ENCODE results near the gene SMARCA5. TPM values are rescaled to one million over a fixed set of nuclear protein-coding genes. Genes with fewer than 3 reads are reported as not detected.

The SMARCA5 gene
- total and polyA plus RNA-seq, 8 donors, result 5.7 to 26.5 (median 16.5) TPM

DNA sequence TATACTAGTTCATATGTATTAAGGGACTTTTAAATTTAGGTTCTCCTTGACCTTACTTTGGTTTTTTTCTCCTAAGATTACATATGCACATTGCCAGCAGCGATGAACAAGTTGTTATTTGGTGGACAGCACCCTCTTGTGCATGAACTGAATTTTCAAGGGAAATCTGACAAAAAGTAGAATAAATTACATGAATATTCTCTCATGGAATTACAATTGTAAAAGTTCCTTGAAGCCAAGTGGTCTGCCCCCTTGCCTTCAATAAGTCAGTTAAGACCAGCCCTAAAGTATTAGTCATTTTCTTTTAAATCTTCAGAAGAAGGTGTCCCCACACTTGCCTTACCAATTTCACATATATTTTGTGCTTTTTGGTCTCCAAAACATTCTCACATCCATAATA lies 30.7 kb upstream of the SMARCA5 start:
- DNase-seq (peak in 1 of 6 donors; percentile 18), FAIRE-seq (peak; percentile 91), ATAC-seq (peak in 3 of 4 donors; percentile 73 to 84 (median 74))
- Histone ChIP-seq H3K9me3 (no peaks in the 10 kb centered on the region), H3K27ac (no peak overlapping the region), H3K27me3 (no peaks in the 10 kb centered on the region), H3K36me3 (no peaks in the 10 kb centered on the region), H3K4me3 (no peak overlapping the region), H3K4me1 (no peaks in the 10 kb centered on the region)
- WGBS, 2 donors, result 0% methylated on average over 1 of the region's 1 CpG
- TF ChIP-seq, protein P1, sequence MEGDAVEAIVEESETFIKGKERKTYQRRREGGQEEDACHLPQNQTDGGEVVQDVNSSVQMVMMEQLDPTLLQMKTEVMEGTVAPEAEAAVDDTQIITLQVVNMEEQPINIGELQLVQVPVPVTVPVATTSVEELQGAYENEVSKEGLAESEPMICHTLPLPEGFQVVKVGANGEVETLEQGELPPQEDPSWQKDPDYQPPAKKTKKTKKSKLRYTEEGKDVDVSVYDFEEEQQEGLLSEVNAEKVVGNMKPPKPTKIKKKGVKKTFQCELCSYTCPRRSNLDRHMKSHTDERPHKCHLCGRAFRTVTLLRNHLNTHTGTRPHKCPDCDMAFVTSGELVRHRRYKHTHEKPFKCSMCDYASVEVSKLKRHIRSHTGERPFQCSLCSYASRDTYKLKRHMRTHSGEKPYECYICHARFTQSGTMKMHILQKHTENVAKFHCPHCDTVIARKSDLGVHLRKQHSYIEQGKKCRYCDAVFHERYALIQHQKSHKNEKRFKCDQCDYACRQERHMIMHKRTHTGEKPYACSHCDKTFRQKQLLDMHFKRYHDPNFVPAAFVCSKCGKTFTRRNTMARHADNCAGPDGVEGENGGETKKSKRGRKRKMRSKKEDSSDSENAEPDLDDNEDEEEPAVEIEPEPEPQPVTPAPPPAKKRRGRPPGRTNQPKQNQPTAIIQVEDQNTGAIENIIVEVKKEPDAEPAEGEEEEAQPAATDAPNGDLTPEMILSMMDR (IDR thresholded peaks at IDR 0.05), result peak in 3 of 4 donors; percentile 8 to 32 (median 28)
- intact Hi-C loops (cut with DNase I), result loop anchor here in 1 of 3 donors (10.0 kb wide), 1 partner anchor 278 kb away; no protein-coding TSS in a partner anchor

DNA sequence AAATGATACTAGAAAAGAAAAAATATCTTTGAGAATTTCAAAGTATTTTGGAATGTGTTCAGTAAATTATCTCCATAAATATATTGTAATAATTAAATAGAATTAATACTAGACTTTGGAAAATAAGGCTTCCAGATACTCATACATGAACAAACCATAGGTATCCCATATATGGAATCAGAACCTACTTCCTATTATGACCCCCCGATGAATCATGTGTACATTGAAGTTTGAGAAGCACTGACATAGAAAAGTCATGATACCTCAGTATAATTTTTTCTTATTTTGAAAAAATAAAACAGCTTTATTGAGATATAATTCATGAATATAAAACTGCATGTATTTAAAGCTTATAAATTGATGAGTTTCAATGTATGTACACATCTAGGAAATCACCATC lies 27.2 kb upstream of the SMARCA5 start:
- H3K36me3 ChIP-seq, result no peaks in the 10 kb centered on the region
- WGBS, 2 donors, result 73 to 82% methylated on average over 1 of the region's 1 CpG
- FAIRE-seq (peak; percentile 26), ATAC-seq (no peak), DNase-seq (no peak)
- intact Hi-C loops (cut with DNase I), result loop anchor here in 1 of 3 donors (10.0 kb wide), 1 partner anchor 282 kb away; no protein-coding TSS in a partner anchor
- H3K27me3 ChIP-seq, result no peaks in the 10 kb centered on the region
- H3K27ac ChIP-seq, result no peak overlapping the region
- no peaks in the 10 kb centered on the region for H3K9me3 ChIP-seq
- TF ChIP-seq, protein P1 (IDR thresholded peaks at IDR 0.05), result no peak
- H3K4me3 ChIP-seq, result no peak overlapping the region
- no peaks in the 10 kb centered on the region for H3K4me1 ChIP-seq

DNA sequence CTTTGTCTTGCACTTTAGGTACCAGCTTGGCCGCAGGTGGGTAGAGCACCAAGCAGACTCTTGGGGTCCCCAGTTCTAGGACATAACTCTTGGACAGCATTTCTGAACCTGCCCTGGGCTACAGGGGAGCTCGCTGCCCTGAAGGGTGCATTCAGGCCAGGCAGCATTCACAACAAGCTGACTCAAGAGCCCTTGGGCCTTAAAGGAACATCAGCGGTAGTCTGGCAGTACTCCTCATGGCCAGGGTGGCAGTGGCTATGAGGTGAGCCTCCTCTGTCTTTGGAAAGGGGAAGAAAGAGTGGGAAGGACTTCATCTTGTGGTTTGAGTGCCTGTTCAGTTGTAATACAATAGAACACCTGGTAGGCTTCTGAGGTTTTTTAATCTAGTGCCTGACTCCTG lies 24.8 kb upstream of the SMARCA5 start:
- FAIRE-seq (no peak), ATAC-seq (no peak)
- intact Hi-C loops (cut with DNase I), result loop anchor here in 1 of 3 donors (10.0 kb wide), 1 partner anchor 284 kb away; no protein-coding TSS in a partner anchor

DNA sequence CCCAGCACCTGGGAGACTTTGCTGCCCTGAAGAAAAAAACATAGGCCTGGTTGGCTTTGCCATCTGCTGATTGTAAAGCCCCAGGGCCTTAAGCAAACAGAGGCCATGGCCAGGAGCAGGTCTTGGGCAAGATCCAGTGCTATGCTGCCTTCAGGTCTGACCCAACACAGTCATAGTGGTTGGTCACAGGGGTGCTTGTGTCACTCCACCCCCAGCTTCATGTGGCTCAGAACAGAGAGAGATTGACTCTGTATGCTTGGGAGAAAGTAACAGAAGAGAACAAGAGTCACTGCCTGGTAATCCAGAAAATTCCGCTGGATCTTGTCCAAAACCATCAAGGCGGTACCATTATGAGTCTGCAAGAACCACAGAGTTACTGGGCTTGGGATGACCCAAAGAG lies 24.4 kb upstream of the SMARCA5 start:
- H3K36me3 ChIP-seq, result no peaks in the 10 kb centered on the region
- intact Hi-C loops (cut with DNase I), result loop anchor here in 1 of 3 donors (10.0 kb wide), 1 partner anchor 284 kb away; no protein-coding TSS in a partner anchor
- ATAC-seq, result no peak
- FAIRE-seq, result no peak
- 91 to 97% methylated on average over 2 of the region's 2 CpGs for WGBS, 2 donors
- no peak for DNase-seq
- H3K4me1 ChIP-seq, result no peaks in the 10 kb centered on the region
- H3K27ac ChIP-seq, result no peak overlapping the region
- no peaks in the 10 kb centered on the region for H3K9me3 ChIP-seq
- TF ChIP-seq, protein P1 (IDR thresholded peaks at IDR 0.05), result no peak
- H3K4me3 ChIP-seq, result no peak overlapping the region
- no peaks in the 10 kb centered on the region for H3K27me3 ChIP-seq

More for the DNA sequence above, 24.8 kb upstream of the SMARCA5 start:
- H3K27ac ChIP-seq, result no peak overlapping the region
- WGBS, 2 donors, result 97 to 98% methylated on average over 3 of the region's 3 CpGs
- H3K4me1 ChIP-seq, result no peaks in the 10 kb centered on the region
- no peak overlapping the region for H3K4me3 ChIP-seq
- no peaks in the 10 kb centered on the region for H3K9me3 ChIP-seq
- no peaks in the 10 kb centered on the region for H3K27me3 ChIP-seq
- TF ChIP-seq, protein P1 (IDR thresholded peaks at IDR 0.05), result no peak
- no peak for DNase-seq
- no peaks in the 10 kb centered on the region for H3K36me3 ChIP-seq

DNA sequence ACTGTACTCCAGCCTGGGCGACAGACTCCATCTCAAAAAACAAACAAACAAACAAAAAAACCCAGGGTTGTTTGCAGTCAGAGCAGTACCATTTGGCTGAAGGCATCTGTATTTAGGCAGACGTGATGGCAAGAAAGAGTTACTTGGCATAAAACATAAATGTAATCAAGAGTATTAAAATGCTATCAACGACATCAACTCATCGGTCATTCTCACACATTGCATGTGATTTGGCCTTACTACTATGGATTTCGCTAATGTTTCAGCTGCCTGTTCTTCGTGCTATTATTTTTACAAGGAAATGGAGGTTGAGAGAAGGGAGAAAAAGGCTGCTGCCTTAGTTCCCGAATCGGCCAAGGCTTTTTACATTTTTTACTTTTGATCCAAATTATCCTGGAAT lies 15.5 kb upstream of the SMARCA5 start:
- H3K4me1 ChIP-seq, result no peaks in the 10 kb centered on the region
- no peak for FAIRE-seq

More for the DNA sequence above, 15.5 kb upstream of the SMARCA5 start:
- H3K9me3 ChIP-seq, result no peaks in the 10 kb centered on the region
- ATAC-seq (no peak), DNase-seq (no peak)
- TF ChIP-seq, protein P1 (IDR thresholded peaks at IDR 0.05), result no peak
- WGBS, 2 donors, result 66 to 68% methylated on average over 8 of the region's 8 CpGs
- no peak overlapping the region for H3K27ac ChIP-seq
- H3K4me3 ChIP-seq, result no peak overlapping the region
- H3K27me3 ChIP-seq, result no peaks in the 10 kb centered on the region
- no peaks in the 10 kb centered on the region for H3K36me3 ChIP-seq
- intact Hi-C loops (cut with DNase I), result no loop called here

Data from pancreas (tissue), 10 donors.